Suprapubic skin (tissue), 4 donors: ENCODE data around the gene VAV2. TPM values are rescaled to one million over a fixed set of nuclear protein-coding genes. Genes with fewer than 3 reads are reported as not detected.
A peak's percentile ranks its signal among the peaks of the same experiment; 100 is the strongest.
"Not testable (repeated sequence)": the region's sequence is repeated elsewhere in the genome, so short reads cannot be mapped to it uniquely, and the experiment has no call there.

Source experiments
- DNase-seq, 2 donors: peaks; one replicate each; pipeline ENCODE4 v3.0.0-alpha.2; 2019; ENCODE audit warnings: low spot score in 2 of 2
- H3K27ac ChIP-seq: fragments of 200-600 bp; sonication (generic); one replicate; pipeline ENCODE4 v1.5.1; 2019
- H3K27me3 ChIP-seq: fragments of 200-600 bp; sonication (generic); one replicate; pipeline ENCODE4 v1.5.1; 2019
- H3K36me3 ChIP-seq: fragments of 200-600 bp; sonication (generic); one replicate; pipeline ENCODE4 v1.5.1; 2019
- H3K4me1 ChIP-seq: fragments of 200-600 bp; sonication (generic); one replicate; pipeline ENCODE4 v1.5.1; 2019
- H3K4me3 ChIP-seq: fragments of 200-600 bp; sonication (generic); one replicate; pipeline ENCODE4 v1.5.1; 2019; ENCODE audit warnings: mild to moderate bottlenecking
- H3K9me3 ChIP-seq: fragments of 200-600 bp; sonication (generic); one replicate; pipeline ENCODE4 v1.5.1; 2019
- EP300 ChIP-seq: sonication (generic); formaldehyde crosslinking; IDR thresholded peaks from one replicate; pipeline ENCODE4 v1.6.1; 2017; ENCODE audit warnings: antibody characterized with exemption
- POLR2A ChIP-seq, 2 donors: fragments of 450-650 bp; IDR thresholded peaks; one replicate each; pipeline ENCODE4 v1.6.1; 2017; ENCODE audit warnings: antibody characterized with exemption in 2 of 2, mild to moderate bottlenecking in 2 of 2, moderate library complexity in 2 of 2
- POLR2AphosphoS5 ChIP-seq, 3 donors: sonication (generic); formaldehyde crosslinking; IDR thresholded peaks; one replicate each; pipeline ENCODE4 v1.6.1; 2017; ENCODE audit warnings: antibody characterized with exemption in 3 of 3
- WGBS: methylation state at CpG from one replicate; pipeline ENCODE4 v1.1.5; 2018; 5-methylcytosine and 5-hydroxymethylcytosine counted together
- total RNA-seq, 4 donors: library from RNA; depleted of rRNA; stranded (reverse); fragments of >200 nt; gene quantifications; one replicate each; pipeline ENCODE4 v1.1.0, GENCODE V29; 2016
- TF ChIP-seq, protein P1 (sequence below), 2 donors: fragments of 200-600 bp in 1 of 2; fragments of 450-650 bp in 1 of 2; sonication (generic) in 1 of 2; IDR thresholded peaks; one replicate each; pipeline ENCODE4 v1.5.1; 2016 to 2019; ENCODE audit warnings: antibody characterized with exemption in 2 of 2, mild to moderate bottlenecking in 1 of 2, moderate library complexity in 1 of 2

The VAV2 gene
- total RNA-seq, 4 donors from 2014 or later = 5.2 to 10.3 (median 6.4) TPM

DNA sequence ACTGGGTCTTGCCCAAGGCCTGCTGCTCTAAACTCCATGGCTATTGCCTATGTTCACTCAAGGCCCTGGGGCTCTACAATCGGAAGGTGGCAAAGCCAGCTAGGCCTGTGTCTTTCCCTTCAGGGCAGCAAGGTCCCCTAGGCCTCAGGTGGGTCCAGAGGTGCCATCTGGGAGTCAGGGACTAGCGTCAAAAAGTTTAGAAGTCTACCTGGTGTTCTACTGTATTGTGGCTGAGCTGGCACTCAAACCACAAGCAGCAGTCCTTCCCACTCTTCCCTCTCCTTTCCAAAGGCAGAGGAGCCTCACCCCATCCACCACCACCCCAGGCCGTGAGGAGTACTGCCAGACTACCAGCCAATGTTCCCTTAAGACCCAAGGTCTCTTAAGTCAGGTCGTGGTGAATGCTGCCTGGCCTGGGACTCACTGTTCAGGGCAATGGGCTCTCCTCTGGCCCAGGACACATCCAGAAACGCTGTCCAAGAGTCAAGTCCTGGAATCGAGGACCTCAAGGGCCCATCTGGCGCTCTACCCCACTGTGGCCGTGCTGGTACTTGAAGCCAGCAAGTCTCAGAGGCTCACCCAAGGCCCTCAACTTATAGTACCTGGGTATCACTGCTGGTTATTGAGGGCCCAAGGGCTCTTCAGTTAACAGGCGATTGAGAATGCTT is 241.0 kb downstream of the VAV2 start:
- peaks cover 4% of the 10 kb centered on the region for H3K4me1 ChIP-seq
- no peaks in the 10 kb centered on the region for H3K36me3 ChIP-seq
- 78% methylated on average over 5 of the region's 9 CpGs for WGBS
- H3K27me3 ChIP-seq = peaks cover 36% of the 10 kb centered on the region
- TF ChIP-seq POLR2AphosphoS5 (IDR thresholded peaks at IDR 0.05) (no peak), EP300 (no peak), POLR2A (IDR thresholded peaks at IDR 0.05) (no peak)
- TF ChIP-seq, protein P1, sequence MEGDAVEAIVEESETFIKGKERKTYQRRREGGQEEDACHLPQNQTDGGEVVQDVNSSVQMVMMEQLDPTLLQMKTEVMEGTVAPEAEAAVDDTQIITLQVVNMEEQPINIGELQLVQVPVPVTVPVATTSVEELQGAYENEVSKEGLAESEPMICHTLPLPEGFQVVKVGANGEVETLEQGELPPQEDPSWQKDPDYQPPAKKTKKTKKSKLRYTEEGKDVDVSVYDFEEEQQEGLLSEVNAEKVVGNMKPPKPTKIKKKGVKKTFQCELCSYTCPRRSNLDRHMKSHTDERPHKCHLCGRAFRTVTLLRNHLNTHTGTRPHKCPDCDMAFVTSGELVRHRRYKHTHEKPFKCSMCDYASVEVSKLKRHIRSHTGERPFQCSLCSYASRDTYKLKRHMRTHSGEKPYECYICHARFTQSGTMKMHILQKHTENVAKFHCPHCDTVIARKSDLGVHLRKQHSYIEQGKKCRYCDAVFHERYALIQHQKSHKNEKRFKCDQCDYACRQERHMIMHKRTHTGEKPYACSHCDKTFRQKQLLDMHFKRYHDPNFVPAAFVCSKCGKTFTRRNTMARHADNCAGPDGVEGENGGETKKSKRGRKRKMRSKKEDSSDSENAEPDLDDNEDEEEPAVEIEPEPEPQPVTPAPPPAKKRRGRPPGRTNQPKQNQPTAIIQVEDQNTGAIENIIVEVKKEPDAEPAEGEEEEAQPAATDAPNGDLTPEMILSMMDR (IDR thresholded peaks at IDR 0.05) = no peak
- H3K4me3 ChIP-seq = no peak overlapping the region
- H3K9me3 ChIP-seq = no peaks in the 10 kb centered on the region
- no peak for DNase-seq
- H3K27ac ChIP-seq = no peak overlapping the region

DNA sequence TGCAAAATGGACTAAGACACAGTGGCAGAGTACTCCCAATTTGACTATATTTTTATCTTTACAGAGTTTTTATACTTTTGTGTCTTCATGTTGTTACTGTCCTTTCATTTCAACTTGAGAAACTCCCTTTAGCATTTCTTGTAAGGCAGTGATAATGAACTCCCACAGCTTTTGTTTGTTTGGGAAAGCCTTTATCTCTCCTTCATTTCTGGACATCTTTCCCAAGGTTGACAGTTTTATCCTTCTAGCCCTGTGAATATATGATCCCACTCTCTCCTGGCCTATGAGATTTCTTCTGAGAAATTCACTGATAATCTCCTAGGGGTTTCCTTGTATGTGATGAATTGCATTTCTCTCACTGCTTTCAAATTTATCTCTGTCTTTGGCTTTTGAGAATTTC is 244.8 kb downstream of the VAV2 start:
- Histone ChIP-seq H3K4me3 (no peak overlapping the region), H3K4me1 (no peaks in the 10 kb centered on the region), H3K9me3 (no peaks in the 10 kb centered on the region), H3K27me3 (peaks cover 36% of the 10 kb centered on the region), H3K27ac (no peak overlapping the region), H3K36me3 (no peaks in the 10 kb centered on the region)
- no peak for DNase-seq
- TF ChIP-seq, protein P1 (IDR thresholded peaks at IDR 0.05) = no peak
- TF ChIP-seq POLR2A (IDR thresholded peaks at IDR 0.05) (no peak), EP300 (no peak), POLR2AphosphoS5 (IDR thresholded peaks at IDR 0.05) (no peak)

DNA sequence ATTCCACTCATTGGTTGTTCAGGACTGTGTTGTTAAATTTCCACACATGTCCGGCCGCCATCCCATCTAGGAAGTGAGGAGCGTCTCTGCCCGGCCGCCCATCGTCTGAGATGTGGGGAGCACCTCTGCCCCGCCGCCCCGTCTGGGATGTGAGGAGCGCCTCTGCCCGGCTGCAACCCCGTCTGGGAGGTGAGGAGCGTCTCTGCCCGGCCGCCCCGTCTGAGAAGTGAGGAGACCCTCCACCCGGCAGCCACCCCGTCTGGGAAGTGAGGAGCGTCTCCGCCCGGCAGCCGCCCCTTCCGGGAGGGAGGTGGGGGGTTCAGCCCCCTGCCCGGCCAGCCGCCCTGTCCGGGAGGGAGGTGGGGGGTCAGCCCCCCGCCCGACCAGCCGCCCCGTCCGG is 247.6 kb downstream of the VAV2 start:
- H3K9me3 ChIP-seq, H3K4me1 ChIP-seq, H3K4me3 ChIP-seq, H3K27ac ChIP-seq, DNase-seq, H3K36me3 ChIP-seq: not testable (repeated sequence)
- H3K27me3 ChIP-seq = peaks cover 16% of the 10 kb centered on the region
- 91% methylated on average over 10 of the region's 31 CpGs for WGBS

DNA sequence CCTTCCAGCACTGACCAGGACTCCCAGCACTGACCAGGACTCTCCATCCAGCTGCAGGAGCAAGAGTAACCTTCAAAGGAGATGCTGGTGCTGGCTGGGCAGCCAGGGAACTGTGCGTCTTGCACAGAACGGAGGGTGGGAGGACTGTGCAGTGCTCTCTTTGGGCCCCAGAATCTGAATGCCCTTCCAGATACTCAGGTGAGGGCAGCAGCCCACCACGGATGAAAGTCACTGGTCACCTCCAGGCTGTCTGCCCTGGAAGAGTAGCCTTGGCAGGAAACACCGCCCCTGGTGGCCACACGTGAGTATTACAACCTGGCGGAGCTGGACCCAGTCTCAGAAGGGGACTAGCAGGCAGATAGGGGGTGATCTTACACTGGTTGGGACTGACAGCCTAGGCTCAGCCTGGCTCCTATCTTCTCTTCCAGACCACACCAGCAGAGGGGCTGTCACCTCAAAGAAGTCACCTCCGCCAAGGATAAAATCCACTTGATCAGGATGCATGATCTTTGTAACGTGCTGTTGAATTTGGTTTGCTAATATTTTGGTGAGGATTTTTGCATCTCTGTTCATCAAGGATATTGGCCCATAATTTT is 249.2 kb downstream of the VAV2 start:
- TF ChIP-seq POLR2A (IDR thresholded peaks at IDR 0.05) = no peak
- TF ChIP-seq EP300 = no peak
- TF ChIP-seq, protein P1 (IDR thresholded peaks at IDR 0.05) = peak; percentile 85 to 97
- no peak for TF ChIP-seq POLR2AphosphoS5 (IDR thresholded peaks at IDR 0.05)
- 15% methylated on average over 6 of the region's 8 CpGs for WGBS
- H3K9me3 ChIP-seq = no peaks in the 10 kb centered on the region
- H3K4me1 ChIP-seq = peaks cover 9% of the 10 kb centered on the region
- H3K4me3 ChIP-seq = no peak overlapping the region
- H3K36me3 ChIP-seq = no peaks in the 10 kb centered on the region
- H3K27me3 ChIP-seq = peaks cover 26% of the 10 kb centered on the region
- no peak for DNase-seq
- H3K27ac ChIP-seq = no peak overlapping the region

DNA sequence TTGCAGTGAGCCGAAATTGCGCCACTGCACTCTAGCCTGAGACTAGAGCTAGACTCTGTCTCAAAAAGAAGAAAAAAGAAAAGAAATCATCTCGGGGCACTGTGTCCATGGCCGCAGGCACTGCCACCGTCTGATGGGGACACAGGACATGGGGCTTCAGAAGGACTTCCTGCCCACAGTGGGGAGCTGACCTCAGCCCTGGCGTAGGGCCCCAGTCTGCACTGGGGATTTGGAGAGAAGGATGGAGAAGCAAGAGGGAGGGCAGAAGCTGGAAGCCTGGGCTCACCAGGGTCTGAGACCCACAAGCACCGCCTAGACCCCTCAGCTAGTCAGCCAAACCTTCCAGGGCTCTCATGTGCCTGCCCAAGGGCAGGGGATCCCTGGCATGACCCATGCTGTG is 249.9 kb downstream of the VAV2 start:
- WGBS = 89% methylated on average over 7 of the region's 7 CpGs

More for the DNA sequence above, 249.9 kb downstream of the VAV2 start:
- peaks cover 14% of the 10 kb centered on the region for H3K4me1 ChIP-seq
- TF ChIP-seq, protein P1 (IDR thresholded peaks at IDR 0.05) = no peak
- no peak for TF ChIP-seq POLR2A (IDR thresholded peaks at IDR 0.05)
- TF ChIP-seq POLR2AphosphoS5 (IDR thresholded peaks at IDR 0.05) = no peak
- no peak for TF ChIP-seq EP300
- H3K4me3 ChIP-seq = no peak overlapping the region
- H3K27me3 ChIP-seq = peaks cover 31% of the 10 kb centered on the region
- no peak for DNase-seq
- H3K9me3 ChIP-seq = no peaks in the 10 kb centered on the region
- no peaks in the 10 kb centered on the region for H3K36me3 ChIP-seq
- H3K27ac ChIP-seq = no peak overlapping the region
